OCI-LY3 (cell line): ENCODE results near the gene C10orf95.

Source experiments
- H2AFZ ChIP-seq: fragments of 200-600, 300-600 bp; shearing (Covaris generic); 2 replicates; pipeline ENCODE4 v1.6.0; 2014; ENCODE audit warnings: antibody characterized with exemption, low read depth, low read length
- H3K27ac ChIP-seq: fragments of 200-600, 300-600 bp; sonication (generic); 2 replicates; pipeline ENCODE4 v1.5.1; 2014; ENCODE audit warnings: mild to moderate bottlenecking, low read length, moderate library complexity, mixed read lengths
- H3K27me3 ChIP-seq: fragments of 200-600, 300-600 bp; sonication (generic); 2 replicates; pipeline ENCODE4 v1.6.1; 2014; ENCODE audit warnings: low read depth, low read length, mixed read lengths
- H3K36me3 ChIP-seq: fragments of 200-600, 300-600 bp; sonication (generic); replicated peaks from 2 replicates; pipeline ENCODE3; 2014; ENCODE audit warnings: low read depth, low read length, mixed read lengths
- H3K4me1 ChIP-seq: fragments of 300-600, 200-600 bp; sonication (generic); 2 replicates; pipeline ENCODE4 v1.6.1; 2014; ENCODE audit warnings: low read length, mixed read lengths
- H3K4me2 ChIP-seq: fragments of 200-600, 300-600 bp; sonication (generic); 2 replicates; pipeline ENCODE4 v1.6.1; 2014; ENCODE audit warnings: low read length, mixed read lengths
- H3K4me3 ChIP-seq: fragments of 300-600, 200-600 bp; sonication (generic); 2 replicates; pipeline ENCODE4 v1.5.1; 2014; ENCODE audit warnings: antibody characterized with exemption, mild to moderate bottlenecking, low read length, moderate library complexity
- H3K79me2 ChIP-seq: fragments of 300-600, 200-600 bp; shearing (Covaris generic); 2 replicates; pipeline ENCODE4 v1.6.1; 2014; ENCODE audit warnings: mild to moderate bottlenecking, low read length, mixed read lengths
- H3K9ac ChIP-seq: fragments of 300-600, 200-600 bp; shearing (Covaris generic); 2 replicates; pipeline ENCODE4 v1.6.0; 2014; ENCODE audit warnings: mild to moderate bottlenecking, low read length, moderate library complexity
- H3K9me3 ChIP-seq: fragments of 200-600, 300-600 bp; shearing (Covaris generic); 2 replicates; pipeline ENCODE4 v1.6.1; 2014; ENCODE audit warnings: low read length, mixed read lengths; ENCODE audit not compliant: insufficient read depth
- H4K20me1 ChIP-seq: fragments of 200-600, 300-600 bp; sonication (generic); 2 replicates; pipeline ENCODE4 v1.6.1; 2016; ENCODE audit warnings: low read length, mixed read lengths; ENCODE audit not compliant: insufficient read depth
- CTCF ChIP-seq: fragments of 200-600, 300-600 bp; sonication (generic); IDR thresholded peaks from 2 replicates; pipeline ENCODE4 v1.5.1; 2014; ENCODE audit warnings: antibody characterized with exemption, low read length, low read depth
- EZH2phosphoT487 ChIP-seq: fragments of 200-600 bp; shearing (Covaris generic); IDR thresholded peaks from 2 replicates; pipeline ENCODE4 v1.6.1; 2018; ENCODE audit warnings: antibody characterized with exemption, mixed run types, low read depth

C10orf95 gene

GRCh38 chr10:102450374-102451104 lies 804 bp downstream of the C10orf95 start:
- peaks cover 19% of the 10 kb centered on the region for H3K4me1 ChIP-seq
- H3K27ac ChIP-seq: peak overlapping the region; percentile 77
- no peaks in the 10 kb centered on the region for H3K9me3 ChIP-seq
- H3K36me3 ChIP-seq: peaks cover 10% of the 10 kb centered on the region
- no peak for TF ChIP-seq EZH2phosphoT487
- TF ChIP-seq CTCF: no peak
- peak overlapping the region; percentile 94 for H3K4me3 ChIP-seq
- H3K79me2 ChIP-seq: peaks cover 17% of the 10 kb centered on the region
- H4K20me1 ChIP-seq: 0 out of 2 replicates have a peak, but pooled peaks cover 3% of the 10 kb centered on the region
- H2AFZ ChIP-seq: no peak overlapping the region
- H3K27me3 ChIP-seq: no peaks in the 10 kb centered on the region
- peak overlapping the region; percentile 93 for H3K4me2 ChIP-seq
- peak overlapping the region; percentile 90 for H3K9ac ChIP-seq

GRCh38 chr10:102450124-102450373 lies 1.3 kb downstream of the C10orf95 start:
- Histone ChIP-seq H3K9ac (peak overlapping the region; percentile 90), H2AFZ (no peak overlapping the region), H4K20me1 (0 out of 2 replicates have a peak, but pooled peaks cover 3% of the 10 kb centered on the region), H3K27ac (peak overlapping the region; percentile 77), H3K79me2 (peaks cover 17% of the 10 kb centered on the region), H3K4me2 (peak overlapping the region; percentile 84), H3K27me3 (no peaks in the 10 kb centered on the region), H3K4me1 (peaks cover 19% of the 10 kb centered on the region), H3K9me3 (no peaks in the 10 kb centered on the region), H3K4me3 (peak overlapping the region; percentile 94), H3K36me3 (peaks cover 10% of the 10 kb centered on the region)
- TF ChIP-seq EZH2phosphoT487: no peak
- no peak for TF ChIP-seq CTCF

GRCh38 chr10:102449321-102450123 lies 1.8 kb downstream of the C10orf95 start:
- Histone ChIP-seq H3K9ac (peak overlapping the region; percentile 90), H4K20me1 (0 out of 2 replicates have a peak, but pooled peaks cover 3% of the 10 kb centered on the region), H2AFZ (no peak overlapping the region), H3K27me3 (no peaks in the 10 kb centered on the region), H3K27ac (peak overlapping the region; percentile 77), H3K79me2 (peaks cover 17% of the 10 kb centered on the region), H3K4me3 (peak overlapping the region; percentile 94), H3K4me1 (peaks cover 19% of the 10 kb centered on the region), H3K9me3 (no peaks in the 10 kb centered on the region), H3K4me2 (peak overlapping the region; percentile 84), H3K36me3 (peaks cover 10% of the 10 kb centered on the region)
- TF ChIP-seq CTCF: no peak
- no peak for TF ChIP-seq EZH2phosphoT487

- H3K4me2 ChIP-seq: no peak overlapping the region
- no peak for TF ChIP-seq EZH2phosphoT487
- TF ChIP-seq CTCF: no peak
- peaks cover under 1% of the 10 kb centered on the region; the same call in 1 of the 2 replicates for H3K79me2 ChIP-seq
These were observed 6.5 kb downstream of the C10orf95 start for GRCh38 chr10:102444851-102445250.

More at GRCh38 chr10:102444851-102445250, 6.5 kb downstream of the C10orf95 start:
- Histone ChIP-seq H3K9ac (no peak overlapping the region), H3K27me3 (no peaks in the 10 kb centered on the region), H3K4me3 (no peak overlapping the region), H4K20me1 (no peaks in the 10 kb centered on the region), H3K36me3 (no peaks in the 10 kb centered on the region), H2AFZ (no peak overlapping the region), H3K9me3 (no peaks in the 10 kb centered on the region), H3K27ac (no peak overlapping the region), H3K4me1 (peaks cover 5% of the 10 kb centered on the region)
